K562 (cell line): ENCODE results near the gene ANXA1. TPM values are rescaled to one million over a fixed set of nuclear protein-coding genes. Genes with fewer than 3 reads are reported as not detected.

Experiments
- ATAC-seq: fragments of 200-7000 bp; cut with Tn5 transposase; 3 replicates; pipeline ENCODE4 v1.9.1; 2020; ENCODE audit warnings: moderate library complexity
- BruUV-seq: library from RNA; stranded (reverse); fragments of 400-500 nt; replicated peaks from 2 replicates; lab custom pipeline; 2021; lab: Mats Ljungman, UMichigan
- CTCF ChIA-PET: fragments of 300-600 bp; formaldehyde crosslinking; extraction: SDS; loops from one replicate; lab custom pipeline; 2021; ENCODE audit warnings: low intra/inter-chr PET ratio; lab: Yijun Ruan, JAX
- POLR2A ChIA-PET: fragments of 300-600, 350-650 bp; sonication (Branson Sonifier 250); formaldehyde crosslinking; extraction: SDS; loops from one replicate; lab custom pipeline; 2021; ENCODE audit warnings: antibody characterized with exemption, inconsistent platforms; lab: Yijun Ruan, JAX
- DNase-seq, 4 experiments: peaks; one replicate each; pipeline versions ENCODE4 v3.0.0 to v3.0.0-alpha.2; 2011 to 2018; ENCODE audit warnings: low spot score in 3 of 4, mixed read lengths in 3 of 4; ENCODE audit errors: extremely low read depth in 1 of 4
- FAIRE-seq: peaks from 2 replicates; lab custom pipeline; 2011; peaks lifted over from hg19 to GRCh38; lab: Jason Lieb, UNC
- H2AFZ ChIP-seq: 2 replicates; pipeline ENCODE4 v1.6.0; 2011; ENCODE audit warnings: low read depth, low read length, control low read depth, inconsistent platforms
- H3K27ac ChIP-seq: fragments of 200-600 bp; 3 replicates; pipeline ENCODE4 v1.8.0; 2011; ENCODE audit warnings: low read depth, mild to moderate bottlenecking, control low read depth, inconsistent platforms, low read length, moderate library complexity, mixed read lengths; ENCODE audit errors: extremely low read depth
- H3K27me3 ChIP-seq, 2 experiments: fragments of 300-600 bp in 1 of 2; 2 replicates in 1 of 2; 3 replicates in 1 of 2; pipeline versions ENCODE4 v1.6.0 to v1.8.0; 2011; ENCODE audit warnings: inconsistent platforms in 2 of 2, low read length in 2 of 2, mild to moderate bottlenecking in 1 of 2, mixed read lengths in 1 of 2, moderate library complexity in 1 of 2; ENCODE audit not compliant: control insufficient read depth in 2 of 2, insufficient read depth in 2 of 2
- H3K36me3 ChIP-seq: fragments of 300-600 bp; 3 replicates; pipeline ENCODE4 v1.8.0; 2011; ENCODE audit warnings: mild to moderate bottlenecking, low read length, inconsistent platforms; ENCODE audit not compliant: control insufficient read depth, insufficient read depth
- H3K4me1 ChIP-seq, 2 experiments: fragments of 200-600 bp in 1 of 2; replicated peaks in 1 of 2; 2 replicates in 1 of 2; 3 replicates in 1 of 2; pipeline versions ENCODE4 v1.5.1 to v1.8.0; 2011; ENCODE audit warnings: inconsistent platforms in 2 of 2, low read length in 2 of 2, mild to moderate bottlenecking in 1 of 2, mixed read lengths in 1 of 2, moderate library complexity in 1 of 2; ENCODE audit not compliant: control insufficient read depth in 2 of 2, insufficient read depth in 2 of 2
- H3K4me2 ChIP-seq: 2 replicates; pipeline ENCODE4 v1.6.1; 2011; ENCODE audit warnings: low read length, control low read depth, inconsistent platforms, mixed read lengths; ENCODE audit not compliant: insufficient read depth
- H3K4me3 ChIP-seq: fragments of 200-600 bp; sonication (generic), shearing (Covaris generic); 2 replicates; pipeline ENCODE4 v1.5.1; 2016; ENCODE audit warnings: control low read depth, inconsistent platforms
- H3K79me2 ChIP-seq: fragments of 200-600 bp; 3 replicates; pipeline ENCODE4 v1.8.0; 2011; ENCODE audit warnings: low read length, inconsistent platforms; ENCODE audit not compliant: control insufficient read depth, insufficient read depth
- H3K9ac ChIP-seq, 2 experiments: 2 replicates each; pipeline versions ENCODE4 v1.6.0 to v1.6.1; 2011; ENCODE audit warnings: low read depth in 2 of 2, low read length in 2 of 2, control low read depth in 1 of 2, inconsistent platforms in 1 of 2, mild to moderate bottlenecking in 1 of 2, mixed read lengths in 1 of 2; ENCODE audit not compliant: insufficient read depth in 1 of 2
- H3K9me1 ChIP-seq: one replicate; pipeline ENCODE4 v1.6.0; 2011; ENCODE audit warnings: inconsistent platforms, mild to moderate bottlenecking, low read length, moderate library complexity; ENCODE audit not compliant: control insufficient read depth, insufficient read depth
- H3K9me3 ChIP-seq: replicated peaks from 2 replicates; pipeline ENCODE4 v1.5.1; 2011; ENCODE audit warnings: low read depth, low read length, inconsistent platforms; ENCODE audit not compliant: control insufficient read depth, insufficient read depth
- H4K20me1 ChIP-seq: replicated peaks from 2 replicates; pipeline ENCODE4 v1.6.1; 2011; ENCODE audit warnings: low read length, inconsistent platforms, mixed read lengths; ENCODE audit not compliant: control insufficient read depth, insufficient read depth
- BACH1 ChIP-seq: fragments of 200-800 bp; sonication (Bioruptor generic); IDR thresholded peaks from 2 replicates; pipeline ENCODE4 v1.6.1; 2016; ENCODE audit warnings: missing genetic modification characterization, missing compliant biosample characterization
- BRF1 ChIP-seq: IDR thresholded peaks from 3 replicates; pipeline ENCODE4 v1.6.1; 2011; ENCODE audit warnings: borderline replicate concordance, mild to moderate bottlenecking; ENCODE audit not compliant: insufficient read length; ENCODE audit errors: extremely low read depth
- CEBPB ChIP-seq: fragments of 450-650 bp; IDR thresholded peaks from 2 replicates; pipeline ENCODE4 v1.6.1; 2016; ENCODE audit warnings: missing genetic modification characterization, missing compliant biosample characterization
- HIVEP1 ChIP-seq: fragments of 250-450 bp; sonication (Bioruptor Pico); IDR thresholded peaks from 2 replicates; pipeline ENCODE4 v1.4.0; 2020; ENCODE audit warnings: mild to moderate bottlenecking
- HNRNPUL1 ChIP-seq: fragments of 200-400 bp; formaldehyde crosslinking; IDR thresholded peaks from 2 replicates; pipeline ENCODE4 v1.6.1; 2017; ENCODE audit warnings: low read length
- MAZ ChIP-seq, 2 experiments: fragments of 450-650 bp in 1 of 2; sonication (generic) in 1 of 2; formaldehyde crosslinking; IDR thresholded peaks in 1 of 2; conservative IDR thresholded peaks in 1 of 2; 2 replicates each; pipeline versions ENCODE4 v1.4.0 to v1.5.0; 2020; ENCODE audit warnings: mild to moderate bottlenecking in 1 of 2, missing genetic modification reagents in 1 of 2
- MCM2 ChIP-seq: fragments of 450-650 bp; IDR thresholded peaks from 2 replicates; pipeline ENCODE4 v1.6.1; 2017; ENCODE audit warnings: low read depth, mild to moderate bottlenecking
- MTF1 ChIP-seq: fragments of 250-450 bp; sonication (Bioruptor Pico); IDR thresholded peaks from 2 replicates; pipeline ENCODE4 v1.9.0; 2021; ENCODE audit warnings: moderate library complexity, mild to moderate bottlenecking, inconsistent platforms, borderline replicate concordance
- NCOR1 ChIP-seq: fragments of 450-650 bp; IDR thresholded peaks from 2 replicates; pipeline ENCODE4 v1.6.1; 2016; ENCODE audit warnings: mild to moderate bottlenecking, moderate library complexity
- PCBP1 ChIP-seq: fragments of 200-400 bp; formaldehyde crosslinking; IDR thresholded peaks from 2 replicates; pipeline ENCODE4 v1.6.1; 2018; ENCODE audit warnings: mild to moderate bottlenecking, low read depth, low read length; ENCODE audit not compliant: poor library complexity, severe bottlenecking
- SNRNP70 ChIP-seq: fragments of 200-400 bp; formaldehyde crosslinking; optimal IDR thresholded peaks from 2 replicates; pipeline ENCODE3; 2017; ENCODE audit warnings: low read depth, low read length
- TCF3 ChIP-seq: sonication (generic); formaldehyde crosslinking; IDR thresholded peaks from 2 replicates; pipeline ENCODE4 v1.4.0; 2020; ENCODE audit warnings: mild to moderate bottlenecking, missing genetic modification reagents
- TCF7 ChIP-seq: sonication (generic); IDR thresholded peaks from 2 replicates; pipeline ENCODE4 v1.6.1; 2016; ENCODE audit warnings: antibody characterized with exemption, borderline replicate concordance
- ZBTB12 ChIP-seq: fragments of 250-450 bp; sonication (Bioruptor Pico); IDR thresholded peaks from 2 replicates; pipeline ENCODE4 v1.4.0; 2020
- ZC3H8 ChIP-seq: fragments of 450-650 bp; IDR thresholded peaks from 2 replicates; pipeline ENCODE4 v1.6.1; 2017
- ZNF444 ChIP-seq: fragments of 250-450 bp; sonication (Bioruptor Pico); IDR thresholded peaks from 2 replicates; pipeline ENCODE4 v1.4.0; 2020; ENCODE audit warnings: mild to moderate bottlenecking, moderate library complexity
- ZNF449 ChIP-seq: fragments of 250-450 bp; sonication (Bioruptor Pico); IDR thresholded peaks from 2 replicates; pipeline ENCODE4 v1.8.0; 2022; ENCODE audit warnings: moderate library complexity, mild to moderate bottlenecking, inconsistent platforms
- WGBS: fragments of 100-300 bp; shearing (Covaris generic); methylation state at CpG from one replicate; pipeline ENCODE4 v1.1.6; 2016; ENCODE audit warnings: low coverage, mixed read lengths; ENCODE audit not compliant: insufficient coverage; ENCODE audit errors: missing lambda C conversion rate; 5-methylcytosine and 5-hydroxymethylcytosine counted together
- in situ Hi-C: fragments of 300-500 bp; cut with MboI; formaldehyde crosslinking; loops from 4 replicates; pipeline ENCODE4 v1.15.0; 2018; ENCODE audit warnings: inconsistent platforms, mixed read lengths
- intact Hi-C: fragments of 100-400 bp; cut with micrococcal nuclease; formaldehyde crosslinking; loops from 2 replicates; pipeline ENCODE4 v1.14.2; 2022
- polyA plus RNA-seq, 8 experiments: library from polyadenylated mRNA; depleted of rRNA in 4 of 8; stranded (reverse) in 5 of 8; unstranded in 3 of 8; fragments of >200 nt; fragmentation: Nextera tagmentation in 2 of 8; fragmentation: Illumina TruSeq in 1 of 8; extraction: Ambion mirVana in 2 of 8; extraction: Trizol in 1 of 8; gene quantifications; 2 replicates each; pipeline versions ENCODE4 v1.2.1 to v1.2.3, GENCODE V29; 2011 to 2014; ENCODE audit warnings: inconsistent platforms in 1 of 8, missing spikeins in 1 of 8
- total RNA-seq, 7 experiments: library from RNA; depleted of rRNA in 6 of 7; stranded (reverse); fragments of >200 nt in 6 of 7; fragmentation: Illumina TruSeq in 2 of 7; extraction: Trizol in 2 of 7; gene quantifications; 2 replicates each; pipeline versions ENCODE4 v1.2.1 to v1.2.3, GENCODE V29; 2011 to 2021; ENCODE audit warnings: low replicate concordance in 1 of 7

The ANXA1 gene
- total and polyA plus RNA-seq, 9 of the 15 experiments (the other 6 are each of a cell fraction or from before 2014, with no cell fraction given) = 406 to 1,298 (median 620) TPM

GRCh38 chr9:73116880-73117279 lies 34.8 kb upstream of the ANXA1 start:
- Histone ChIP-seq H3K4me3 (no peak overlapping the region), H3K4me2 (no peak overlapping the region), H3K9me3 (no peaks in the 10 kb centered on the region), H3K9ac (no peak overlapping the region), H4K20me1 (no peaks in the 10 kb centered on the region), H3K27ac (no peak overlapping the region), H3K36me3 (no peaks in the 10 kb centered on the region), H3K4me1 (no peaks in the 10 kb centered on the region), H2AFZ (no peak overlapping the region), H3K79me2 (no peaks in the 10 kb centered on the region), H3K27me3 (no peaks in the 10 kb centered on the region), H3K9me1 (no peaks in the 10 kb centered on the region)
- in situ Hi-C loops (no loop called here), intact Hi-C loops (no loop called here)
- BruUV-seq = no TSS peak
- no peak for DNase-seq
- WGBS = 46% methylated on average over 1 of the region's 1 CpG
- TF ChIP-seq BACH1 (tag) (no peak), TCF3 (peak; percentile 22; the same call in 1 of the 2 replicates)
- POLR2A ChIA-PET = no interaction called here
- CTCF ChIA-PET = no interaction called here
- no peak for FAIRE-seq
- no peak for ATAC-seq

- intact Hi-C loops = no loop called here
- H2AFZ ChIP-seq = no peak overlapping the region
- FAIRE-seq (no peak), DNase-seq (no peak), ATAC-seq (no peak)
- no peak overlapping the region for H3K9ac ChIP-seq
- BruUV-seq = no TSS peak
- H3K4me1 ChIP-seq = no peaks in the 10 kb centered on the region
- H3K27ac ChIP-seq = no peak overlapping the region
- no peaks in the 10 kb centered on the region for H3K36me3 ChIP-seq
- in situ Hi-C loops = no loop called here
- H3K4me3 ChIP-seq = no peak overlapping the region
- no peaks in the 10 kb centered on the region for H3K9me3 ChIP-seq
- ChIA-PET CTCF (no interaction called here), POLR2A (interaction anchor here (1.1 kb wide), 1 partner anchor 10 kb away, joined by 4 read pairs; no protein-coding TSS in a partner anchor)
- H3K9me1 ChIP-seq = no peaks in the 10 kb centered on the region
- no peaks in the 10 kb centered on the region for H3K79me2 ChIP-seq
- H4K20me1 ChIP-seq = no peaks in the 10 kb centered on the region
- no peak overlapping the region for H3K4me2 ChIP-seq
- no peaks in the 10 kb centered on the region for H3K27me3 ChIP-seq
- no peak for TF ChIP-seq HNRNPUL1
- no peak for TF ChIP-seq BRF1
- no peak for TF ChIP-seq ZC3H8
- no peak for TF ChIP-seq CEBPB (tag)
- no peak for TF ChIP-seq ZBTB12 (CRISPR knock-in tag)
- TF ChIP-seq SNRNP70 = no peak
- no peak for TF ChIP-seq TCF7
- no peak for TF ChIP-seq MAZ (CRISPR knock-in tag; conservative IDR thresholded peaks at IDR 0.05 in 1 of 2, IDR thresholded peaks at IDR 0.05 in 1 of 2)
- TF ChIP-seq ZNF449 (CRISPR knock-in tag) = no peak
- no peak for TF ChIP-seq MTF1 (CRISPR knock-in tag)
- TF ChIP-seq HIVEP1 = no peak
- TF ChIP-seq PCBP1 = no peak
- TF ChIP-seq MCM2 = no peak
- TF ChIP-seq NCOR1 = no peak
- TF ChIP-seq ZNF444 (CRISPR knock-in tag) = no peak
Measured at GRCh38 chr9:73118286-73118685, 33.4 kb upstream of the ANXA1 start.
